Ammon's horn (tissue), 1 donor: ENCODE data around the gene HOXC5.

Source experiments
- DNase-seq: peaks from one replicate; pipeline ENCODE4 v3.0.0-alpha.2; 2016; ENCODE audit warnings: low spot score

Gene HOXC5

DNA sequence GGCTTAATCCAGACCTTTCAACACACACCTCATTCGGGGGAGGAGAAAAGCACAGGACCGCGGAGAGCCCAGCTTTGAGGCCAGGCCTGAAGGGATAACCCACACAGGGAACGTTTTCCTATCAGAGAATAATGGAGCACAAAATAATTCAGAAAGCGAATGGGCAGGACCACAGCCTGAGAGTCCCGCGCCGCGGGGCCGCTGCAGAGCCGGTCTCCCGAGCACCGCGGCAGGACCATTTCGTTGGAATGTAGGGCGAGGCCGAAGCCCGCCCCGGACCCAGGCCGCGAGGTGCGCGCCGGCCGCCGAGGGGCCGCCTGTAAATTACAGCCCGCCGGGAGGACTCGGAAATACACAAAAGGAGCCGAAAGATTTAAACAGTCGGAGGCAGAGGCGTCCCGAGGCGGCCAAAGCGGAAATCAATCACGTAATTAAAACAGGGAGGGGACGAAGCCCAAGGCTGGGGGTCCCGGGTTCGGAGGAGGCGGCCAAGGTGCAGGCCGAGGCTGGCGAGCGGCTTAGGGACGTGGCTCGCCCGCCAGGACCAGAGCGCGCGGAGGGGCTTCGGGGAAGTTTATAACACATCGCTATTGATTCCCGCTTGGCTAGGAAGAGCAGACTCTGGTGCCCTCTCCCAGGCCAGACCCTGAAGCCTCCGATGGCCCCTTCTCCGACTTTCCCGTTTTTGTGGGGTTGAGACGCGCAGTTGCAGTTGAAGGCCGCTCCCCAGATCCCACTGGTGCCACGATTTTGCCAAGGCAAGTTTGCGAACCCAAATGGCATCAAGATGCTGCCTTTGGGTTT lies 14.5 kb downstream of the HOXC5 start:
- DNase-seq, result no peak

DNA sequence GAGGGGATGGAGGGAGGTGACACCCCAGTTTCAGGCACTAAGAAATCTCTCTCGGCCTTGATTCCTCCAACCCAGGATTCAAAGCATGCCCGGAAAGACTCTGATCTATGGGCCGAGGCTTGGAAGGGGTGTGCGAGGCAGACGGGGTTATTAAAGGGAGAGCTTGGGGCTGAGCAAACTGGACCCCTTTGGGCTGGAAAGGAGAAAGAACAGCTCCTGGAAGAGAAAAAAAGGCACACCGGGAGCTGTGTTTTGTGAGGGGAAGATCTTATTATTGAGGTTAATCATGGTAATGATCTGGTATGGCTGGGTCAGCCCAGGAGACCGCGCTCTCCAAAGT lies 15.1 kb downstream of the HOXC5 start:
- no peak for DNase-seq

DNA sequence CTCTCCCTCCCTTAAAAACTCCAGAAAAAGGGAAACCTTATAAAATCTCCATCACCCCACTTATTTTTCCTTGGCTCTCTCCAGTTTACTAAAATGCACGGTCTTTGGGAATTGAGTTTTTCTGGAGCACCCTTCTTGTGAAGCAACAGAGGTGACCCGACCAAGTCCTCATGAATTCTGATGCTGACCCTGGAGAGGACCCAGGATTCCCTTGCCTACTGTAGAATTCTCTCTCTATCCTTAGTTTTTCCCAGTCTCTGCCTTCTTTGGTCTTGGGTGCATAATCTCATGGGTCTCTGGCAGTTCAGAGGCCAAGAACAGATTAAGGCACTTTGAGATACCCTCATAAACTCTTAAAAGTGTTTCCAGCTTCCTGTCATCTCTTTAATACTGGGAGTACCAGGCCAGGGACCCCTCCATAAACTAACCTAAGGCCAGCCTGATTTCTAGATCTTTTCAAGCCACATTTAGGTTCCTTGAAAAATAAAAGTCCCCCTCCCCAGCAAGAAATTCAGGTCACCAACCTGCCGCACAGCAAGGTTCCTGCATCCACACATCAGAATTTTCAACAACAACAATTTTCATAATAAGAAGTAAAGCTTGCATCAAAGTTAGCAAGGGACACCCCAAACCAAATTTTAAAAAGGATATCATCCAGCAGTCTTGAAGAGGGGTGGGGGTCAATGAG lies 15.7 kb downstream of the HOXC5 start:
- DNase-seq, result no peak

DNA sequence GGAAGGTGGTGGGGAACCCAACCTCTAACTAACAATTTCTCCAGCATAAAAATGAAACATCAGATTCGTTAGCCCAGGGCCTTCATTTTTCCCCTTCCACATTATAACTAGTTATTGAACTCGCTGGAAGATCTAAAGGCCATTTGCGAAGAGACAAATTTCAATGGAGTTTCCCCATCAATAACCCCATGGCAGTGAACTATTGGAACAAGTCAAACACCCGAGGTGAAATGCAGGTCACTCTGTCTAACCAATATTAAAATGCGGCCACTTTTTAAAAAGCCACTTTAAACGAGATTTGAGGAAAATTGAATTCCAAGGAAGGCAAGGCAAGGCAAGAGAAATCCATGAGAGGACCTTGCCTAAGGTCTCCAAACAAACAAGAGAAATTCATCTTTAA lies 16.3 kb downstream of the HOXC5 start:
- no peak for DNase-seq

DNA sequence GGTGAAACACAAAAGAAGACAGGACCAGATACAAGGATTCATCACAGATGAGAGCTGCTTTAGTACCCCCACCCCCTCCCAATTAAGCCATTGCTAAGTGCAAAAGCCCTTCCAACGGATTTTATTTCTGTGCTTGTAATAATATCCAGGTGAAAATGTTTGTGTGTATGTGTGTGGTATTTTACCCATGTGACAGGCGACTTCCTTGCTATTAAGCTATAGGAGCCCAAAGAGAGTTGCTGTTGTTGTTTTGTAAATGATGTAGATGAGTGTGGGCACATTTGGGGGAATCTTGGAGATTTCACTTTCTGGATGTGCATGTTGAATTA lies 17.6 kb downstream of the HOXC5 start:
- no peak for DNase-seq

DNA sequence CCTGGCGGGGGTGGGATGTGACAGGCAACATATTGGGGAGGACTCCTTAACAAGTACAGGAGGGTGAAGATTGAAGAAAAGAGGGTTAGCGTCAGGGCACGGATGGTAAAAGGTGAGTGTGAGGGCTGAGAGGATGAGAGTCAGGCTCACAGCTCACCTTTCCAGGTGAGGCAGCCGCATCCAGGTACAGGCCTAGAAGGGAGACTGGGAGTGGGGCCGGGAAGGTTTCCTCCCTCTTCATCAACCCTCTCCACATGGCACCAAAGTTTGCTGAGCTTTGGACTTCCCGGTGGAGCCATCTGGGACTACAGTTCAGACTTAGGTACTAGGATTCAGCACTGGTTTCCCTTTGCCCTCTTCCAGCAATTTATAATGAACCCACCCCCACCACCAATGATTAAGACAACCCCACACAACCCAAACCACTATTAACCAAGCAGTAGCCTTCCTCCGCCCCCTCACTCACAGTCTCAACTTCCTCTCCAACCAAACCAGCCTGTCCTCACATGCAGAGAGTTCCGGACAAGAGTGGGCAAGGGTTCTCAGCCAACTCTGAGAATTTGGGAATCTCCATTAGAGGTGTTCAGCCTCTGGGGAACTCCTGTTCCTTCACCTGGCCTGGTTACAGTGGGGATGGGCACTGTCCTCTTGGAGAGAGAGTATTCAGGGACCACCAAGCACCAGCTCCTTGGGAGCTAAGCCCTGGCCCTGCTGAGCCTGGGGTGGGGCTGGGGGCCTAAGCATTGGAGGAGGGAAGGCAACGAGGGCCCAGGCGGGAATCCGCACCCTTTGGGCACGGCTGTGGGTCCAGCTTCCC lies 18.4 kb downstream of the HOXC5 start:
- no peak for DNase-seq

DNA sequence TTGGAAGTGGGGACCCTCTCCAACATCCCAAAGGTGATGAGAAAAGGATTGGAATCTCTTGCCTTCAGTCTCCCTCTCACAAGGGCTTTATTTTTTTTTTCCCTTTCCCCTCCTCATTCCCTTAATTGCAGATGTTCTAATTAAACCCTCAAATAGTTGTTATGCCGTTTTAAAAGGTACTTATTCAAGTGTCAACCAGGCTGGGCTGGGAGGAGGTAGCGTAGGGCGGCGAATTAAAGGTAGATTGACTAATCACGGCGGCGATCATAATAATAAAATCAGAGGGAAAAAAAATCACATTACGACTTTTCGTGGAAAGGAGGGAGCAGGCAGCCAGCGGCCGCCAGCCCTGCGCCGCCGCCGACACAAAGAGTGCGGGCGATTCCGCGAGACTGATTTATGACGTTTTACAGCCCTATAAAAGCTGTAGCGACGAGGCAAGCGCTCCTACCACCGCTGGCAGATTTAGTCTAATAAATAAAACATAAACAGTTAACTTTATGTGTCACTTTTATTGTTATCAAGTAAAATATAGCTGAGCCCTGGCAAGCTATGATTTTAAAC lies 19.1 kb downstream of the HOXC5 start:
- DNase-seq, result no peak

DNA sequence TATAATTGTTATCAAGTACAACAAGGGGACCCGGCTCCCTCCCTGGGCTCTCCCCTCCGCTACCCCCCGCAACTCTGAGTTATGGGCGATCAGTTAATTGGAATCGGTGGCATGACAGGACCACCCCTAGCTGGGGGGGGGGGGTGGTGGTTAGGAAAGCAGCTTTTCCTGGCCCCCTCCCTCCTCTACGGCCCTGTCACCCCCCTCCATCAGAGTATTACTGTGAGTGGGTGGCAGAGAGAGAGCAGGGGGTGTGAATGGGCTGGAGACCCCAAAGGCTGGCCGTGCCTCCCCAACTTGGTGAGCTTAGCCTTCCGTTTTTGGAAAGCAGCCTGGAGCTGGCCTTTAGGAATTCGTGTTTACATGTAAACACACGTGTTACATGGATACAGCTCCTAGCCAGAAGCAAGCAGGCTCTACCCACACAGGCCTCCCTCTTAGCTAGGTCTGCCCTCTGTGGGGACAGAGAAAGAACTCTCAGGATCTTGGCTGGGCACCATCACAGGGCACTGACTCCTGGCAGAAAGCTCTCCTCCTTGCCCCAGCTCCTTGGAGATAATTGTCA lies 19.7 kb downstream of the HOXC5 start:
- no peak for DNase-seq

DNA sequence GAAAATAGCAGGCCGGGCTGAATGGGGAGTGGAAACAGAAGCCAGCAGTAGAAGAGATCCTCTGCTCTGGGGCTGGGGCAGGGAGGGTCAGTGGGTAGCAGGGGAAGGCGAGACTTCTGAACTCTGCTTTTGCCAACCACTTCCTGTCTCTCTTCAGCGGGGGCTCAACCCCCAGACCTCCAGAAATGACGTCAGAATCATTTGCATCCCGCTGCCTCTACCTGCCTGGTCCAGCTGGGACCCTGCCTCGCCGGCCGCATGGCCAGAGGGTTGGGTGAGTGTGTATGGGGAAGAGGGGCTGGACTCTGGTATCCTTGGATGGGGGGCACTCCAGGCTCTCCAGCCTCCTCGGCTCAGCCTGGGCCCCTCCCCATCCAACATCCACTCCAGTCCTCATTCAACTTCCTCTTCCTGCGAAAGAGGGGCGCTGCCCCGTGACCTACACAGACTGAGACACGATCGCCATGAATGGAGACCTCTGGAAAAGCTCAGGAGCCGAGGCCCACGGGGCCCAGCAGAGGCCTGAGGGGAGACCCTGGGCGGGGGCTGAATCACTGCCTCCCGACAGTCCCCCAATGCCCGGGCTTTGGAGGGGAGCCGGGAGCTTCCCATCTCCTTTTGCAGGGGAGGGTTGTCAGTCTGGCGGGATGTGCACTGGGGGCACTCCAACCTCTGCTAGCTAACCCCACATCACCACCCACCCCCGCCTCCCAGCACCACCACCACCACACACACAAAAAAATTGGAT lies 20.3 kb downstream of the HOXC5 start:
- DNase-seq, result peak; percentile 40

DNA sequence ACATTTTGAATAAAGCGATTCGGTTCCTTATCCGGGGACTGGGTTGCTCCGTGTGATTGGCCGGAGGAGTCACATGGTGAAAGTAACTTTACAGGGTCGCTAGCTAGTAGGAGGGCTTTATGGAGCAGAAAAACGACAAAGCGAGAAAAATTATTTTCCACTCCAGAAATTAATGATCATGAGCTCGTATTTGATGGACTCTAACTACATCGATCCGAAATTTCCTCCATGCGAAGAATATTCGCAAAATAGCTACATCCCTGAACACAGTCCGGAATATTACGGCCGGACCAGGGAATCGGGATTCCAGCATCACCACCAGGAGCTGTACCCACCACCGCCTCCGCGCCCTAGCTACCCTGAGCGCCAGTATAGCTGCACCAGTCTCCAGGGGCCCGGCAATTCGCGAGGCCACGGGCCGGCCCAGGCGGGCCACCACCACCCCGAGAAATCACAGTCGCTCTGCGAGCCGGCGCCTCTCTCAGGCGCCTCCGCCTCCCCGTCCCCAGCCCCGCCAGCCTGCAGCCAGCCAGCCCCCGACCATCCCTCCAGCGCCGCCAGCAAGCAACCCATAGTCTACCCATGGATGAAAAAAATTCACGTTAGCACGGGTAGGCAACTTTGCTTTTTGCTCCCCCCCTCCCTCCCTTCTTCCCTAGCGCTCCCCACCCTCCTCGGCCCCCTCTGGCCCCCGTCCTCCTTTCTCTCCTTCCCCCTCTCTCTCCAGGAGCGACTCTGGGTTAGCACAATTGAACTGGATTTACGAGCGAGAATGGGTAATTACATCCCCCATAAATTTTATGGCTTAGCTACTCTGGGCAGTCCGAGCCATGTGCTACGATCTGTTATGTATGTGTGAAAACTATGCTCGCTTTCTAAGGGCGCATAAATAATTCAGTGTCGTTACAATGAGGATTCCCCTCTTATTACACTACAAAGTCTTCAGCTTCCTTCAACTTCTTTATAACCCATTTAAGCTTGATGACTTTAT lies 21.2 kb downstream of the HOXC5 start, which contains the start of gene HOXC4:
TSS of gene HOXC4 (plus strand) at position 85 of the 991 bp plus-strand sequence. CDS start at position 173, 88 bp downstream.
- peak; percentile 17 for DNase-seq

DNA sequence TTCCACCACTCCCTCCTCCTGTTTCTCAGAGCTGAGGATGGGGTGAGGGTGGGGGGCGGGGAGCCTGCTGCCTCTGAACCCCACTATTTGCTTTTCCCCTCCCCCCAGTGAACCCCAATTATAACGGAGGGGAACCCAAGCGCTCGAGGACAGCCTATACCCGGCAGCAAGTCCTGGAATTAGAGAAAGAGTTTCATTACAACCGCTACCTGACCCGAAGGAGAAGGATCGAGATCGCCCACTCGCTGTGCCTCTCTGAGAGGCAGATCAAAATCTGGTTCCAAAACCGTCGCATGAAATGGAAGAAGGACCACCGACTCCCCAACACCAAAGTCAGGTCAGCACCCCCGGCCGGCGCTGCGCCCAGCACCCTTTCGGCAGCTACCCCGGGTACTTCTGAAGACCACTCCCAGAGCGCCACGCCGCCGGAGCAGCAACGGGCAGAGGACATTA lies 21.9 kb downstream of the HOXC5 start:
- DNase-seq, result no peak

DNA sequence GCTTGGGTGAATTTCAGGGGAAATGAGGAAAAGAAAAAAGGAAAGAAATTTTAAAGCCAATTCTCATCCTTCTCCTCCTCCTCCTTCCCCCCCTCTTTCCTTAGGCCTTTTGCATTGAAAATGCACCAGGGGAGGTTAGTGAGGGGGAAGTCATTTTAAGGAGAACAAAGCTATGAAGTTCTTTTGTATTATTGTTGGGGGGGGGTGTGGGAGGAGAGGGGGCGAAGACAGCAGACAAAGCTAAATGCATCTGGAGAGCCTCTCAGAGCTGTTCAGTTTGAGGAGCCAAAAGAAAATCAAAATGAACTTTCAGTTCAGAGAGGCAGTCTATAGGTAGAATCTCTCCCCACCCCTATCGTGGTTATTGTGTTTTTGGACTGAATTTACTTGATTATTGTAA lies 22.7 kb downstream of the HOXC5 start:
- no peak for DNase-seq

DNA sequence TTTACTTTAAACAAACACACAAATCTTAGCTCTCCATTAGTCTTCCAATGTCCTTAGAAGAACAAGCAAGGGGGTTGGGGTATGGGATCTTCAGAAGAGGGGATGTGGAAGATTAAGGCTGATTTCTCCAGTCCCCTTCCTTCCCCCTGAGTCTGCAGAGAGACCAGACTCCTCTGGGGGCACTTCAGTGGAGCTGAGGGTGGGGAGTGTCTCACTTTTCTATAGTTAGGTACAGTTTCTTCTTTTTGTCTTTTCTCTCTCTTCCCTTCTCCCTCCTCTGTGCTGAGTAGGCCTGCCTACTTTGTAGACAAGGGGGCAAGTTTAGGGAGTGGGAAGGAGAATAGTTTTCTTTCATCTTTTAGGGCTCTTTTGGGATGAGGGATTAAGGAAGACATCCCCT lies 23.3 kb downstream of the HOXC5 start:
- DNase-seq, result no peak

DNA sequence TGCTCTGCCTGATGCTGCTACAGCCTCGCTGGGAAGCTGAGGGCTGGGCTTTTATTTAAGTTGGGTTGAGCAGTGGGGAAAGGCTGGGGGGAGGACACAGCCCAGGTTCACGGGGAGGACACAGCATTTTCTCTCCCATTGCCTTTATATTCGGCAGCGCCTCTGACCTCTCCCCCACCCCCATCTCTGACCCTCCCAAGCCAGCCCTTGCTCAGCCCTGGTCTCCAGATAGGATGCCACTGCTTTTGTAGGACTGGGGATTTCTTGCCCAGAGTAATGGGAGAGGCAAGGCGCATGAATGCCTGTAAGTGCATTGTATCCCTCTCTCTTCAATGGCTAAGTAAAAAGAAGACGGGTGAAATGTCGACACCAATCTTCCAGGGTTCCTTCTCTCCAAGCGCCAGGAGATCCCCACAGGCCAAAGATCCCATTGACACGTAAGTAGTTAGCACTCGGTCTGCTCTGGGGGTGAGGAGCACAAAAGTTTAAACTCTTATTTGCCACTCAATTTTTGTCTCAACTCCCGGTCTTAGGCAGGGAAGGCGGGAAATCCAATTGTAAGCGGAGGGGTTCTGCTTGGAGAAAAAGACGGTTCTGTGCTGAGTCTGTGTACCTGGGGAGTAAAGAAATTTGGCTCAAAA lies 25.4 kb downstream of the HOXC5 start:
- no peak for DNase-seq

DNA sequence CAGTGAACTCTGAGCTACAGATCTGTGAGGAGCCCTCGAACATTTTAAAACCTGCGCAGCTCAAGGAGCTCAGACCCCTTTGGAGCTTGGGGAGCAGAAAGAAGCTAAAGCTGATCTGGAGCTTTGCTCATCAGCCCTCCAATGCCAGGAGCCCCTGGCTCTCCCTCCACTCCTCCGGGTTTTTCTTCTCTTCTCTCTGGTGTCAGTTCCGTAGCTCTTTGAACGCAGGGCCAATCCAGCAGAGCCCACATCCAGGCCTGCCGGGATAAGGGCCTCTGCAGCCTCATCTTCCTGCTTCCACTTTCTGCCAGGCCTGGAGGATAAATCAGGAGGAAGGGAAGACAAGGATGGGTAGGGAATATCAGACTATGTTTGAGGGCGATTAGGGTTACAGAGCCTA lies 26.8 kb downstream of the HOXC5 start:
- no peak for DNase-seq

DNA sequence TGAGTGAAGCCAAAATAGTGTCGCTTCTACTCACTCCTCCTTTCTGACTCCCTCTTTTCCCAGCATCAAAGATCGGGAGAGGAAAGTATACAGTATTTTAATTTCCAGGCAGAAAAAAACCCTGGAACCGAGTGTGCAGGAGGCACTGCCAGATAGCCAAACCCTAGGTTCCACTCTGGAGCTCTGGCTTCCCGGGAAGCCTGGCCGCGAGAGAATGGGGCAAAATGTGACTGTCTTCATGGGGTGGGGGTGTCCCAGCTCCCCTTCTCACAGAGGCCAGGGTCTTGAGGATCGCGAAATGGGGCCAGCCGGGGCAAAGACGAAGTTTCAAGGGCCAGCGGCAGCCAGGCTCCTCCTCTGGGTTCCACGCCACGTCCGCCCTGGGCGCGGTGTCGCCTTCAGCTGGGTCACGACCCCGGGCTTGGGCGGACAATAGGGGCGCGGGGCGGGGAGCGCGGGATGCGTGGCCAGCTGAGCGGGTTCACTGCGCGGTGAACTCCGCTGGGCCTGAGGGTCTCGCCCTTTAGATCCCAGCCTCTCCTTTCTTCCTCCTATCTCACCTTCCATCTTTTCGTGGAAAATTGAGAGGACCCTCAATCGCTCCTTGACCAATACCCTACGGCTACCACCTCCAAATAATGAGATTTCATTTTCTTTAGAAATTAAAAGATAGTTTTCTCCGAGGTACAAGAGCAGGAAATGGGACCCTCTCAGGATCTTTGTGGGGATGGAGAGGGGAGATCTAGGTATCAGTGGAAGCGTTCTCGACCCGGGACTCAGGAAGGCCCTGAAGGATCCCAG lies 27.5 kb downstream of the HOXC5 start:
- DNase-seq, result no peak

DNA sequence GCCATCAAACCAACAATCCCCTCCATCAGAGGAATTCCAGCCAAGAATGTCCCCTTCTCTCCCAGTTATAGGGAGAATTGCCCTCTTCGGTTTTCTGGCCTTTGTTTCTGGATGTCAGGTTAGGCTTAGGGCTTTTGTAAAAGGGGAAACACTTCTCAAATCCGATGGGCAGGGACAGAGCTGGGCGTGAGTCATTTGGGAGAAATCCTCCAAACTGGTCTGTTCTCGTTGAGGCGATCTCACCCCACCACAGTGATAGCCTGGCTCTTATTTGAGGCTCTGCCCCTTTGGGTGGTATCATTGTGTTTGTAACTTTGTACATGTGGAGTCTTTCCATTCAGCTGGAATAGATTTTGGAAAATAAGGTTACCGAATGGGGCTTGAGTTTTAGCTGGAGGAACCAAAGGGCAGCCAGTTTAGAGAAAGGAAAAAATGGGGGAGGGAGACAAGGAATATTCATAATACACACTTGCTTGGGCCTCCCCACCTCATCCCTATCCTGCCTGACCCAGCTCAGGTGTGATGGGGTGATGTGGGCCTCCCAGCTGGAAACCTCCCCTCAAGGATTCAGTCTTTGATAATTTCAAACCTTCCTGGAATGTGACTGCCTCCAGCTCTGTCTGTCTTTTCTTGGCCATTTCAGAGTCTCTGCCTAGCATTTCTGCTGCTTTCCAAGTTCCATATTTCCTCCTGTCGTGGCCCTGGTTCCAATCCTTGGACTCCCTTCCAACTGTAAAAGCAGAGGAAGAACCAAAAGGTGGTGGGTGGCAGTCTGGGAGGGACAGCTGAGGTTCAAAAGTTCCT lies 28.3 kb downstream of the HOXC5 start:
- no peak for DNase-seq

DNA sequence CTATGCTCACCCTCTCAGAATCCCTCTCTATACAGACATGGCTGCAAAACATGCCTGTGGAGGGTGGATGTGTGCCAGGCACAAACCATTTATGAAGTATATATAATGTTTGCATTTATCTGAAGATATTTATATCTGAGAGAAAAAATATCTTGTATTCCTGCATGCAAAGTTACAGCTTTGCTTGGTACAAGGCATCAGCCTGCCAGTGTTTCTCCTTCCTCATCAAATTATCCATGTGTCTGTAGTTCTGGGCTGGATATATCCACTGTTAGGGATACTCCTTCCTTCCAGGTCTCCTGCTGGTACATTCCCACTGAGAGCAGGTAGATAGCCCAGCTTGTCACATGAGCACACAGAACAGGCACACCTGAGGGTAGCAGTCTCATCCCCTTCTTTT lies 32.8 kb downstream of the HOXC5 start:
- DNase-seq, result no peak
